Choroid plexus epithelial cell (primary cell): ENCODE measurements around the gene OSBPL6.
A peak's percentile ranks its signal among the peaks of the same experiment; 100 is the strongest.

Experiments used
- DNase-seq: peaks from one replicate; pipeline ENCODE4 v3.0.0-alpha.2; 2010; ENCODE audit warnings: low read depth
- H3K4me3 ChIP-seq: 2 replicates; pipeline ENCODE4 v1.5.1; 2011; ENCODE audit warnings: low read depth, mild to moderate bottlenecking, control low read depth, low read length, moderate library complexity
- TF ChIP-seq, protein P1 (sequence below): conservative IDR thresholded peaks from 2 replicates; pipeline ENCODE4 v1.5.1; 2011; ENCODE audit warnings: low read depth, mild to moderate bottlenecking, control low read depth, inconsistent platforms, low read length, moderate library complexity

The OSBPL6 gene

DNA sequence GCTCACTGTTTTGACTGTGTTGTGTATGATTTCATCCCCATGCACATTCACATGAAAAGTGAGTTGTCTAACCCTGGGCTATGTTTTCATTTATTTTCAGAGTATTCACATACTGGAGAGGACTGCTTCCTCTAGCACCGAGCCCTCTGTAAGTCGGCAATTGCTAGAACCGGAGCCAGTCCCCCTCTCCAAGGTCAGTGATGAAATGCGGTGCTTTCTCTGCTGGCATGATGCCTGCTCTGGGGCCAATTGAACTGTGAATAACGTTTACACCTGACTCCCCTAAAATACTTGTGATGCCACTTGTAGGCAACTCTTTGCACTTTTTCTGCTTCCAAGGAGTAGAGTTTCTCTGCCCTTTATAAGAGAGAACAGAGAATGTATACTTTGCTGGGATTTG lies 129.8 kb downstream of the OSBPL6 start:
- H3K4me3 ChIP-seq = no peak overlapping the region
- DNase-seq = no peak
- TF ChIP-seq, protein P1, sequence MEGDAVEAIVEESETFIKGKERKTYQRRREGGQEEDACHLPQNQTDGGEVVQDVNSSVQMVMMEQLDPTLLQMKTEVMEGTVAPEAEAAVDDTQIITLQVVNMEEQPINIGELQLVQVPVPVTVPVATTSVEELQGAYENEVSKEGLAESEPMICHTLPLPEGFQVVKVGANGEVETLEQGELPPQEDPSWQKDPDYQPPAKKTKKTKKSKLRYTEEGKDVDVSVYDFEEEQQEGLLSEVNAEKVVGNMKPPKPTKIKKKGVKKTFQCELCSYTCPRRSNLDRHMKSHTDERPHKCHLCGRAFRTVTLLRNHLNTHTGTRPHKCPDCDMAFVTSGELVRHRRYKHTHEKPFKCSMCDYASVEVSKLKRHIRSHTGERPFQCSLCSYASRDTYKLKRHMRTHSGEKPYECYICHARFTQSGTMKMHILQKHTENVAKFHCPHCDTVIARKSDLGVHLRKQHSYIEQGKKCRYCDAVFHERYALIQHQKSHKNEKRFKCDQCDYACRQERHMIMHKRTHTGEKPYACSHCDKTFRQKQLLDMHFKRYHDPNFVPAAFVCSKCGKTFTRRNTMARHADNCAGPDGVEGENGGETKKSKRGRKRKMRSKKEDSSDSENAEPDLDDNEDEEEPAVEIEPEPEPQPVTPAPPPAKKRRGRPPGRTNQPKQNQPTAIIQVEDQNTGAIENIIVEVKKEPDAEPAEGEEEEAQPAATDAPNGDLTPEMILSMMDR = no peak

DNA sequence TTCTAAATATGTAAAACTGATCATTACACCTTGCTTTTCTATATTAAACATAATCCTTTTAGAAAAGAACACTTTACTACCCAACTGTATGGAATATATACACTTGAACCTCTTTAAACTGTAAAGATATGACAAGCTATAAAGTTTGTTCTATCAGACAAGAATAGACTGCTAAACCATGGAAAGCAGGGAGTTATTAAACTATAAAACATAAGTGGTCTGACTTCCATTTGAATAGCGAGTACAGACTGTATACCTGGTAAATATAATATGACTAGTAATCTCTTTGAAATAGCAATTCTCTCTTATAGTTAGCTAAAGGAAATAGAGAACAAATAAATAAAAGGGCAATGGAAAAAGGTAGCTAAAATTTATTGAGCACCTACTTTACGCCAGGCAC lies 131.0 kb downstream of the OSBPL6 start:
- no peak for DNase-seq
- H3K4me3 ChIP-seq = no peak overlapping the region

DNA sequence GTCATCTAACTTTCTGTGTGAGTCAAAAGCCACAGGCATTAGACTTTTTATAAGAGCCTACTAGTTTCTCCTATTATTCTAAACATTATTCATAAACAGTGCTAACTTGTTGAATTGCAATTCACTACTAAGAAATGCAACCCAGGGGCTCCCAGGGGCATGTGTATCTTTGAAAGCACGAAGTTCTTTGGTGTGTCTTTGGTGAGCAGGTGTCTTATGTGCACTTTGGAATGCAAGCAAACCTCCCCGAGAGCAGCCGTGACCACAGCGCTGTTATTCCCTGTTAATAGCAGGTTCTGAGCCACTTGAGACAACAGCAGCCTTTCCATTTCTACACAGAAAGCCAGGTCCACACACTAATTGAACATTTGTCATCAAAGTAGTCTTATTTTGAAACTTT lies 133.2 kb downstream of the OSBPL6 start:
- TF ChIP-seq, protein P1 = no peak
- no peak for DNase-seq
- no peak overlapping the region for H3K4me3 ChIP-seq

More for the DNA sequence above, 131.0 kb downstream of the OSBPL6 start:
- TF ChIP-seq, protein P1 = no peak

DNA sequence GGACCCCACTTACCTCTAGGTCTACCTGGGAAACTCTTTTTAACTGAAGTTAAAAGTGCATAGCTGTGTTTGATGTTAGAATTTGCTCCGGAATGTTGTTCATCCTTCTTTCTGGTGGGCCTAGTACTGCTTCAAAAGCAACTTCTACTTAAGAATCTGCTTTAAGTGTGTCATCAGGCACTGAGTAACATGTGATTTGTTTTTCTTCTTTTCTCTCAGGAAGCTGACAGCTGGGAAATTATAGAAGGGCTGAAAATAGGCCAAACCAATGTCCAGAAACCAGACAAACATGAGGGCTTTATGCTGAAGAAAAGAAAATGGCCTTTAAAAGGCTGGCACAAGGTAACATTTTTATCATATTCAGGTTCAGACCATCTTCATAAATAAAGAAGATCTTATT lies 133.7 kb downstream of the OSBPL6 start:
- H3K4me3 ChIP-seq = no peak overlapping the region
- peak; percentile 62 for DNase-seq

DNA sequence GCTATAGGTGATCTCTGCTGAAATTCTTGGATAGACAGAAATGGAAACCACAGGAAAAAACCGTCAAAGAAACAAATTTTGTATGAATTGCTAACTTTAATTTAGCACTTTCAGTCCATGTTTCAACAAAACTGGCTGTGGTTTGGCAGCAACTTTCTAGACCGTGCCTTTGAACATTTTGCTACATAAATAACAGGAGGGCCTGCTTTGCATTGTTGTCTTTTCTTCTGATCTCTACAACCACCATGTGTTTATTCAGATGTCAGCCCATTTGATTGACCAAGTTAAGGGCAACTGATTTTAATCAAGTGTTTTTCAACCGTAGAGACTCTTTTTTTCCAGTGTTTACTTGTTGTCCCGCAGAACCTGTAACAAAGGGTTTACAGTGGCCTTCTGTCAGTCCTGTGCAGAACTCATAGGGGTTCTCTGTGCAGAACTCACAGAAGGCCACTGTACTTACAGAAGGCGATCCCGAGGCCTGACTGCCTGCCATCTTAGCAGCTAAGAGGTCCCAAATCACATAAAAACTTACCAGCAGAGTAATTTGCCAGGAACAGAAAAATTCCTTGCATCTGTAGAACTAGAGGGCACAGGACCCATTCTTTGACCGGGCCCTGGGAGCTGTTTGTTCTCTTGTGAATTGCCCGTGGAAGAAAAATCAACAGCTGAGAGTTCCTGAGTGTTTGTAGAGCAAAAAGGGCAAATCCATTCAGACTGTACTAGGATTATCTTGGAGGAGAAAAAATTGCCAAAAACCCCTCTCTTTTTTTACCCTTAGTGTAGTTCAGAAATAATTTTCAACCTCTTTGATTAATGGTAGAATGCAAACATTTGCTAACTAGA lies 136.1 kb downstream of the OSBPL6 start:
- H3K4me3 ChIP-seq = no peak overlapping the region
- TF ChIP-seq, protein P1 = no peak
- no peak for DNase-seq

More for the DNA sequence above, 133.7 kb downstream of the OSBPL6 start:
- TF ChIP-seq, protein P1 = no peak

DNA sequence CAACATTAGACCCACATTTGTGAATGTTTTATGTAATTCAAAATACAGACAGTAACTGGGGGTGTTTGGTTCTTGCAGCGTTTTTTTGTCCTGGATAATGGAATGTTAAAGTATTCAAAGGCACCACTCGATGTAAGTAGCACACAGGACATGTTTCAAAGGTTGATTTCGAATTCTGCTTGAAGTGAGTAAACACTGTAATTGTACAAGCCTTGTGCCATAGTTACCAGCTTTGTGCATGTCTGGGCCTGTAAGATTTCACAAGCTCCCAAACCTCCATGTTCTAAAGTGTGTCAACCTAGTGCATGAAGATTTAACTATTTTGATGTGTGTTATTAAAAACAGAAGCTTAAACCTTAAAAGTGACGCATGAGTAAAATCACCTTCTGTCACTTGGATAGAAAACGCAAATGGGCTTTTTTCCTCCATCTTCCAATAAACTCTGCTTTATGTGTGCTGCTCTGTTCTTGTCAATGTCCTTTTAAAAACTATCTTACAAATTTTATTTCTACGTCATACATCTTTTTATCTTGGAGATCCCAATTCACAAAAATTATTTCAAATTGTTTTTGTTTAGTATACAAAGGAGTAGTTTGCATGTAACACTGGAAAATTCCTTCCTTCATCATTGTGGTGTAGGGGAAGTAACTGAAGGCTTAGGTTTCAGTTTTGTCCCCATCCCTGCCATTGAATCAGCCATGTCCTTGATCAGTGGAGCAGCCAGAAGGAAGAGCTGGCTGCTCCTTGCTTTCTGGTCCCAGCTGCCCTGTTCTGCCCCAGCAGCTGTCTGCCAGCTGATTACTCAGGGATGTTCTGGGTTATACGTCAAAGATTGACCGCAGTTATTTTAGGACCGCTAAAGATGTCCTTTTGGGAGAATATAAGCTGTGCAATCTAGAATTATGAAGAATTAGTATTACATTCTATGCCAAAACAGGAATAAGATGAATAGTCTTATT lies 137.4 kb downstream of the OSBPL6 start:
- no peak overlapping the region for H3K4me3 ChIP-seq
- TF ChIP-seq, protein P1 = no peak
- DNase-seq = no peak
